NCI-H2171 (cell line): ENCODE results near the gene DOP1B.
"Not testable (repeated sequence)": the region's sequence is repeated elsewhere in the genome, so short reads cannot be mapped to it uniquely, and the experiment has no call there.

ENCODE experiments used
- DNase-seq: peaks from one replicate; lab custom pipeline; 2025; lab: John Stamatoyannopoulos, UW

Gene DOP1B

DNA sequence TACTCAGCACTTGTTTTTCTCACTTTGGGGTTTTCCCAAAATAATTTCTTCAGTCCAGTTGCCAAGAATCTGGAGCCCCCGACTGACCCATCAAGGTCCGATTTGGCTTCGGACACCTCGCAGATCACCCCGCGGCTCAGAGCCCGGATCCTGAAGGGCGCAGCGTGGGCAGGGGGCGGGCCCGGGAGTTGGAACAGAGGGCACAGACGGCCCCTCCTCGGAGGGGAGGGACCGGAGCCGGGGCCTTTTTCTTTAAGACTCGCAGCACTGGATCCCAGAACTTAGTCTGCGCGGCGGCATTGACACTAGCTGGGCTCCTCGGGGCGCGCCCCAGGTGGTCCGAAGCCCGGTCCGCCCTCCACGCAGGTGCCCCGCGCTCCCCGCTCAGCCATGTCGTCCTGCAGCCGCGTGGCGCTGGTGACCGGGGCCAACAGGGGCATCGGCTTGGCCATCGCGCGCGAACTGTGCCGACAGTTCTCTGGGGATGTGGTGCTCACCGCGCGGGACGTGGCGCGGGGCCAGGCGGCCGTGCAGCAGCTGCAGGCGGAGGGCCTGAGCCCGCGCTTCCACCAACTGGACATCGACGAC lies 21.7 kb upstream of the DOP1B start, which contains the start of gene CBR3:
Gene CBR3 (plus strand): TSS at position 277 of the 588 bp plus-strand sequence. CDS start 114 bp downstream, at position 391.
- DNase-seq = no peak

DNA sequence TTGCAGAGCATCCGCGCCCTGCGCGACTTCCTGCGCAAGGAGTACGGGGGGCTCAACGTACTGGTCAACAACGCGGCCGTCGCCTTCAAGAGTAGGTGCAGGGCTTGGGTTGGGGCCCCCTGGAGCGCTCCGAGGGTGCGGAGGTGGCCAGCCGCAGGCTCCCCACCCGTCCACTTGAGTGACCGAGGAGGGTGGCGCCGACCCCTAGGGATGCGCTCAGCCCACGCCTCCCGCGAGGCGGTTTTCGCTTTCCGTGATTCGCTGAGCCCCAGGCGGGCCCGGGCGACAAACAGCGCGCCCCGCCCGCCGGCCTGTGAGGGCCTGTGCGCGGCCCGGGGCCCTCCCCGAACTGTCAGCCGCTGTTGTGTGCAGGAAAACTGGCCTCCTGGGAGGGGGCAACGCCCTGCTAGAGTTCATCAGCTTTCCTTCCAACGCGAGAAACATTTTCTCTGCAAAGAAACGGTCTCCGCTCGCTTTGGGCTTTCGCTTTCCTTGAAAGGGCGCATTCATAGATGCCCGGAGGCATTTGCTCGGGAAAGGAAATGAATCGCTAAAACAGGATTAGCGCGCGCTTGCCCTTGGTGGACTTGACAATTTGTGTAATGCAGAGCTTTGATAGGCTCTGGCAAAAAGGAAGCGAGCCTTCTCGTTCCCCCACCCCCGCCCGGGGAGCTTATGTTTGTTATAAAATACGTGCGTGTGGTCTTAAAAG lies 21.1 kb upstream of the DOP1B start:
- peak; percentile 21 for DNase-seq

DNA sequence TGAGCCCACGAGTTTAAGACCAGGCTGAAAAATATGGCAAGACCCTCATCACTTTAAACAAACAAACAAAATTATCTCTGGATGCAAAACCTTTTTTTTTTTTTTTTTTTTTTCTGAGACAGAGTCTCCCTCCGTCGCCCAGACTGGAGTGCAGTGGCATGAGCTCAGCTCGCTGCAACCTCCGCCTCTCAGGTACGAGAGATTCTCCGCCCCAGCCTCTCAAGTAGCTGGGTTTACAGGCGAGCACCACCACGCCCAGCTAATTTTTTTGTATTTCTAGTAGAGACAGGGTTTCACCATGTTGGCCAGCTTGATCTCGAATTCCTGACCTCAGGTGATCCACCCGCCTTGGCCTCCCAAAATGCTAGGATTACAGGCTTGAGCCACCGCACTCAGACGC lies 16.8 kb upstream of the DOP1B start:
- DNase-seq = not testable (repeated sequence)

DNA sequence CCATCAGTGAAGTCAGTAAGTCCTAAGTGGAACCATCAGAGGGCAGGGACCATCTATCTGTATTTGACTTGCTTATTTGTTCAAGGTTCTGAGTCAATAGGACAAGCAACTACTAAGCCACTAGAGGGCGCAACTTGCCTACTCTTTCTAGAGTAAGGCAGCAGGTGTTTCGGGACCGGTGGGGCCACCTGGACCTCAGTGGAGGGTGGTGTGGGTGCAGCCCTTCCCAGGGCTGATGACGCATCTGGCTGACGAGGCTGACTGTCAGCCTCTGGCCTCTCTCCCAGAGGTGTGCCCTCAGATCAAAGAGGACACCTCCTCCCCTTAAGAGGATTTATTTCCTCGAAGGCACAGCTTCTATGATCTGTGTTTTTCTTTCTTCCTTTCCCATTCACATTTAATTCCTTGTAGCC lies 15.1 kb upstream of the DOP1B start:
- DNase-seq = peak; percentile 91

DNA sequence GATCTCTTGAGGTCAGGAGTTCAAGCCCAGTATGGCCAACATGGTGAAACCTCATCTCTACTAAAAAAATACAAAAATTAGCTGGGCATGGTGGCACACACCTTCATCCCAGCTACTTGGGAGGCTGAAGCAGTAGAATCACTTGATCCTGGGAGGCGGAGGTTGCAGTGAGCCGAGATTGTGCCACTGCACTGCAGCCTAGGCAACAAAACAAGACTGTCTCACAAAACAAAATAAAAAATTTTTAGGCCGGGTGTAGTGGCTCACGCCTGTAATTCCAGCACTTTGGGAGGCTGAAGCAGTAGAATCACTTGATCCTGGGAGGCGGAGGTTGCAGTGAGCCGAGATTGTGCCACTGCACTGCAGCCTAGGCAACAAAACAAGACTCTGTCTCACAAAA lies 12.4 kb upstream of the DOP1B start:
- not testable (repeated sequence) for DNase-seq

DNA sequence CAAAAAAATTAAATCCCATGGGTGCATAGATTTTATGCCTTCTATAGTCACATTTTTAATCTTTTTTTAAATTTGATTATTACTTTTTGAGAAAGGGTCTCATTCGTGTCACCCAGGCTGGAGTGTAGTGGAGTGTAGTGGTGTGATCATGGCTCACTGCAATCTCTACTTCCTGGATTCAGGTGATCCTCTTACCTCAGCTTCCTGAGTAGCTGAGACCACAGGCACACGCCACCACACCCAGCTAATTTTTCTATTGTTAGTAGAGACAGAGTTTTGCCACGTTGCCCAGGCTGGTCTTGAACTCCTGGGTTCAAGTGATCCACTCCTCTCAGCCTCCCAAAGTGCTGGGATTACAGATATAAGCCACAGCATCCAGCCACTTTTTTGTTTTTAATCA lies 11.4 kb upstream of the DOP1B start:
- DNase-seq = no peak

DNA sequence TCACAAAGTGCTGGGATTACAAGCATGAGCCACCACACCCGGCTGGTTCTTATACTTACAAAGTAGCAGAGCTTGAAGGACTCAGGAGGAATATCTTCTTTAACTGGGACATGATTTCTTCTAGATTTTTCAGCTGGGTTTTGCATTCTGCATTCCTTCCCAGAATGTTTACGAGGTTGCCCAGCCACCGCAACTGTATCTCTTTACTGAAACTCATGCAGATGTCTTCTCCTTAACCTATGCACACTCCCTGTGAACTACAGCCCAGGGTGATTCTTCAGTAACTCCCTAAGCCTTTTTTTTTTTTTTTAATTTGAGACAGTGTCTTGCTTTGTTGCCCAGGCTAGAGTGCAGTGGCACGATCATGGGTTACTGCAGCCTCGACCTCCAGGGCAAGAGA lies 8.7 kb upstream of the DOP1B start:
- DNase-seq = no peak

GRCh38 chr21:36148886-36149285 lies 7.7 kb upstream of the DOP1B start:
- DNase-seq = no peak

- no peak for DNase-seq
Measured at GRCh38 chr21:36149788-36150711, 6.6 kb upstream of the DOP1B start.

- no peak for DNase-seq
Measured at GRCh38 chr21:36155603-36156338, 853 bp upstream of the DOP1B start.

- peak; percentile 99 for DNase-seq
Measured at GRCh38 chr21:36156339-36156814, 247 bp upstream of the DOP1B start.

- no peak for DNase-seq
Measured at GRCh38 chr21:36159356-36159921, 2.8 kb downstream of the DOP1B start.

GRCh38 chr21:36160850-36161178 lies 4.2 kb downstream of the DOP1B start:
- no peak for DNase-seq

GRCh38 chr21:36162631-36163030 lies 6.0 kb downstream of the DOP1B start:
- DNase-seq = no peak

DNA sequence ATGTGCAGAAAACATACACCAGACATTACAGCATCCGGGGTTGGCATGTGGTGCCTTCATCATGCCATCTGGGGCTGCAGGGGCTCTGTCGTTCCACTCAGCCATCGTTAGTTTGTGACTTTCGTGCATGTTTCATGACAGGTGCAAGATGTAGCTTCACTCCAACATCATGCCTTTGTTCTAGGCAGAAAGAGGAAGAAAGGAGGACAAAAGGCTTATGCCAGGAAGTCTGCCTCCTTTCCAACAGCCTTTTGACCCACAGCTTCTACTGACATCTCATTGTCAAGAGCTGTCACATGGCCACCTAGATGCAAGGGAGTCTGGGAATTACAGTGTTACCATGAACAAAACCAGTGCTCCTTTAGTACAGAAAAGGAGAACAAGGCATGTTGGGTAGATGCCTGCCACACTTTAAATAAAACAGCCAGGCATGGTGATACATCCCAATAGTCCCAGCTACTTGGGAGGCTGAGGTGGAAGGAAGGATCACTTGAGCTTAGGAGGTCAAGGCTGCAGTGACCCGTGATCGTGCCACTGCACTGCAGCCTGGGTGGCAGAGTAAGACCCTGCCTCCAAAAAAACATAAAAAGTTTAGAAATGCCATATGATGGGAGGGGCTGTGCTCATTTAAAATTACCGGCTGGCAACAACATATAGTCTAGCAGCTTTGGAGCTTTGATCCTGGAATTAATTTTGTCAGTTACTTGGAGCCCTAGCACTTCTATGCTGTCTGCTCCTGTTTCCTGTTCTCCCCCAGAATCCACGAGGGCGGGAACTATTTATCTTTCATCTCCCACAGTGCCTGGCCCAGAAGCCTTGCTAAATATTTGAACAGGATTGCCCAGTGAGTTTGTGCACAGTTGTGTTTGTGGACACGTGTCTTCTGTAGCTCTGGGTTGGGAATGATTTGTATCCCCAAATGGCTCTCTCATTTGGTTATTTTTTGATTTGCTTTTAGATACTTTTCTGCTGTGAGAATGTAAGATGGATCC lies 7.4 kb downstream of the DOP1B start:
- no peak for DNase-seq

- no peak for DNase-seq
Measured at GRCh38 chr21:36165356-36165755, 8.7 kb downstream of the DOP1B start.

- no peak for DNase-seq
Measured at GRCh38 chr21:36166705-36167104, 10.1 kb downstream of the DOP1B start.

DNA sequence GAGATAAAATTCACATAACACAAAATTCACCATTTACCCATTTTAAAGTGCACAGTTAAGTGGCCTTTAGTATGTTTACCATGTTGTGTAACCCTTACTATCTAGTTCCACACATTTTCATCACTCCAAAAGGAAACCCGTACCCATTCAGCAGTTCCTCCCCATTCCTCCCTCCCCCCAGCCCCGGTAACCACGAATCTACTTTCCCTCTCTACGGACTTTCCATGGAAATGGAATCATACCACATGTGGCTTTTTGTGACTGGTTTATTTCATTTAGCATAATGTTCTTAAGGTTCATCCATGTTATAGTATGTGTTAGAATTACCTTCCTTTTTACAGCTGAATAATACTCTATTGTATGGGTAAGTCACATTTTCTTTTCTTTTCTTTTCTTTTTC lies 10.9 kb downstream of the DOP1B start:
- DNase-seq = no peak

DNA sequence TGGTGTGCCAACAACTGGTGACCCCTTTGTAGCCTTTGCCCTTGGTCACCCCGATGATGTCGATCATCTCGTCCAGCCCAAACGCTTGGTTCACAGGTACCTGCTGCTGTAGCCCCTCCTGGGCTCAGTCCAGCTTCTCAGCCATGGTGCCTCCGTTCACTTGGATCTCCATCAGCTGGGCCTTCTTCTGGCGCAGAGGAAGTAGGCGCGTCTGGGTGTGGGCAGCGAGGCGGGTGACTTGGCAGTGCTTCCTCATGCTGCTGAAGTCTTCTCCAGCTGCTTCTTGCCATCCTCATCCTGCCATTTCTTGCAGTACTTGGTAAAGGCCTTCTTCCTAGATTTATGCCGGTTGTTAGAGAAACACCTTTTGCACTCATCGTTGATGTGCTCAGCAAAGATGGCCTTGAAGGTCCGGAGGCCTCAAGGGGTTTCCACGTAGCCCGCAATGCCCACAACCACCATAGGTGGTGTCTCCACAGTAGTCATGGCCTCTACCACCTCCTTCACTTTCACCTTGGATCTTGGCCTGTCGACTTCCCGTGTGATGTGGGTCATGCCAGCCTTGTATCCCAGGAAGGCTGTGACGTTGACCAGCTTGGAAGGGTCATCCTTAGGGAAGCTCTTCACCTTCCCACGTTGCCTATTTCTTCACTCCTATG lies 13.0 kb downstream of the DOP1B start:
- no peak for DNase-seq

DNA sequence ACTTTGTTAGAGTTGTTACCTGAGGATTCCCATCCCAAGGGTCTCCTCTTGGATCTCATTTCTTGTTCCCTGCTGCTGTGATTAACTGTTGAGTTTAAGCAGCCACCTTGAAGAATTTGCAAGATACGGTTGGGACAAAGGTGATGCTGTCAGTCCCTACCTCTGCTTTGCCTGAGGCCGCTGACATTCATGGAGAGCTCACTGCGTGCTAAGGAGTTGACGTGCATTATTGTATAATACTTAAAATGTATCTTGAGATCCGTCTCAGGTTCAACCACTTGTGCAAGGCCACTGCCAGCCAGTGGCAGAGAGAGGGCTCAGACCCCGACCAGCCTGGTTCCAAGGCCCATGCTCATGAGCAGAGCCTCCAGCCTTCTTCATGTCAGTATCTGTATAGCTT lies 14.2 kb downstream of the DOP1B start:
- no peak for DNase-seq
